Erythroblast (primary cell): ENCODE measurements around the gene ZNF536.

Experiments
- GATA1 ChIP-seq: IDR thresholded peaks from 2 replicates; pipeline ENCODE4 v1.6.1; 2011; ENCODE audit warnings: low read depth, mild to moderate bottlenecking, control low read depth, low read length, moderate library complexity
- POLR2A ChIP-seq: IDR thresholded peaks from 2 replicates; pipeline ENCODE4 v1.6.1; 2011; ENCODE audit warnings: mild to moderate bottlenecking, low read length

GRCh38 chr19:30528919-30529318, 156.7 kb downstream of the ZNF536 start:
- TF ChIP-seq POLR2A (no peak), GATA1 (no peak)
